K562 (cell line): Measurements from ENCODE around the gene CPSF7.

ENCODE experiments used
- CAMTA2 ChIP-seq: fragments of 250-450 bp; sonication (Bioruptor Pico); conservative IDR thresholded peaks from 2 replicates; pipeline ENCODE4 v1.5.1; 2022
- CBFB ChIP-seq: sonication (generic); formaldehyde crosslinking; IDR thresholded peaks from 2 replicates; pipeline ENCODE4 v1.4.0; 2020; ENCODE audit warnings: mild to moderate bottlenecking, missing genetic modification reagents
- CC2D1A ChIP-seq: fragments of 450-650 bp; IDR thresholded peaks from 2 replicates; pipeline ENCODE4 v1.6.1; 2017; ENCODE audit warnings: mild to moderate bottlenecking
- E2F1 ChIP-seq: sonication (generic); formaldehyde crosslinking; IDR thresholded peaks from 2 replicates; pipeline ENCODE4 v1.8.1; 2023; ENCODE audit warnings: mild to moderate bottlenecking, missing genetic modification reagents, moderate library complexity
- EP300 ChIP-seq: IDR thresholded peaks from 2 replicates; pipeline ENCODE4 v1.6.1; 2012; ENCODE audit warnings: low read length, improper control_type of control experiment
- FOXA1 ChIP-seq: fragments of 450-650 bp; IDR thresholded peaks from 2 replicates; pipeline ENCODE4 v1.6.1; 2016; ENCODE audit warnings: mild to moderate bottlenecking, borderline replicate concordance
- HBP1 ChIP-seq: fragments of 450-650 bp; formaldehyde crosslinking; IDR thresholded peaks from 2 replicates; pipeline ENCODE4 v1.4.0; 2022; ENCODE audit warnings: missing genetic modification characterization
- NRF1 ChIP-seq, 2 experiments: fragments of 450-650 bp; IDR thresholded peaks in 1 of 2; conservative IDR thresholded peaks in 1 of 2; 2 replicates each; pipeline ENCODE4 v1.6.1; 2014; ENCODE audit warnings: mild to moderate bottlenecking in 2 of 2
- SMAD4 ChIP-seq: fragments of 250-450 bp; sonication (Bioruptor Pico); conservative IDR thresholded peaks from 2 replicates; pipeline ENCODE4 v1.8.0; 2021; ENCODE audit warnings: inconsistent platforms, mild to moderate bottlenecking, moderate library complexity
- STAT5A ChIP-seq: IDR thresholded peaks from 2 replicates; pipeline ENCODE4 v1.6.1; 2012; ENCODE audit warnings: low read length, inconsistent platforms, borderline replicate concordance
- TEAD1 ChIP-seq, 2 experiments: fragments of 450-650 bp in 1 of 2; sonication (generic) in 1 of 2; formaldehyde crosslinking; IDR thresholded peaks; 2 replicates each; pipeline versions ENCODE4 v1.4.0 to v1.8.0; 2020 to 2022; ENCODE audit warnings: mild to moderate bottlenecking in 2 of 2, missing genetic modification reagents in 1 of 2
- UBTF ChIP-seq, 2 experiments: IDR thresholded peaks; 2 replicates each; pipeline ENCODE4 v1.6.1; 2012; ENCODE audit warnings: improper control_type of control experiment in 2 of 2, low read depth in 2 of 2, low read length in 2 of 2, borderline replicate concordance in 1 of 2
- TF ChIP-seq, protein P1 (sequence below): sonication (generic); formaldehyde crosslinking; IDR thresholded peaks from 2 replicates; pipeline ENCODE4 v1.8.0; 2022; ENCODE audit warnings: missing genetic modification reagents, mild to moderate bottlenecking, moderate library complexity, borderline replicate concordance

DNA sequence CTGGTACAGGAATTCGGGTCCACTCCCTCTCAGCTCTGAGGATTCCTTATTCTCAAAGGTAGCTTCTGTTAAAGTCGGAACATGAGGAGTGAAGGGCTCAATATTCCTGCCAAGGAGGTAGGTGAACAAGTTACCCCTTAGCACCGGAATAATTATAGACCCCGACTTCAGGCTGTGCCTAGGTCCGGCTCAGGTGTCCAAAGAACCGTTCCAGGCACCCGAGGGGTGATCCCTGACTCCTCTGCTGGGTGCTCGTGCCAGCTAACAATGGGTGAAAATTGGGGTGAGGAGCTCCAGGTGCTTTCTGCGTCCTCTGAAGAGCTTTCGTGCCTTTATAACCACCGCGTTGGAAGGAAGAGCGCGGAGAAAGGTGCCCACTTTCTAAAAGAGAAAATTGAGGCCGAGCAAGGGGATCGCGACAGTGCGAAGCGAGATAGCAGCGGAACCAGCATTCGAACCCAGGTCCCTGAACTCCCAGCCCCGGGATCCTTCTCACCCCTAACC lies 68.5 kb downstream of the CPSF7 start:
- TF ChIP-seq TEAD1 (CRISPR knock-in tag; IDR thresholded peaks at IDR 0.05) (no peak), CC2D1A (no peak), NRF1 (conservative IDR thresholded peaks at IDR 0.05 in 1 of 2, IDR thresholded peaks at IDR 0.05 in 1 of 2) (no peak), FOXA1 (no peak), CBFB (CRISPR knock-in tag) (no peak), HBP1 (CRISPR knock-in tag) (no peak), CAMTA2 (CRISPR knock-in tag) (no peak), E2F1 (no peak), UBTF (IDR thresholded peaks at IDR 0.05; ENCODE audit: borderline replicate concordance in 1 of 2, low read depth in 2 of 2, low read length in 2 of 2) (no peak), EP300 (no peak), STAT5A (no peak), SMAD4 (no peak)
- TF ChIP-seq, protein P1, sequence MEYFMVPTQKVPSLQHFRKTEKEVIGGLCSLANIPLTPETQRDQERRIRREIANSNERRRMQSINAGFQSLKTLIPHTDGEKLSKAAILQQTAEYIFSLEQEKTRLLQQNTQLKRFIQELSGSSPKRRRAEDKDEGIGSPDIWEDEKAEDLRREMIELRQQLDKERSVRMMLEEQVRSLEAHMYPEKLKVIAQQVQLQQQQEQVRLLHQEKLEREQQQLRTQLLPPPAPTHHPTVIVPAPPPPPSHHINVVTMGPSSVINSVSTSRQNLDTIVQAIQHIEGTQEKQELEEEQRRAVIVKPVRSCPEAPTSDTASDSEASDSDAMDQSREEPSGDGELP (CRISPR knock-in tag): no peak
